GM12878 (cell line): ENCODE results near the gene KIF1C. TPM values are rescaled to one million over a fixed set of nuclear protein-coding genes. Genes with fewer than 3 reads are reported as not detected.

ENCODE experiments used
- EGR1 ChIP-seq, 2 experiments: IDR thresholded peaks; 1 replicate in 1 of 2; 2 replicates in 1 of 2; pipeline ENCODE4 v1.6.1; 2011 to 2012; ENCODE audit warnings: low read depth in 2 of 2, low read length in 2 of 2, borderline replicate concordance in 1 of 2, mild to moderate bottlenecking in 1 of 2, moderate library complexity in 1 of 2
- EZH2 ChIP-seq: IDR thresholded peaks from 2 replicates; pipeline ENCODE4 v1.6.1; 2012; ENCODE audit warnings: low read depth, mild to moderate bottlenecking, control low read depth, inconsistent platforms, low read length, borderline replicate concordance; ENCODE audit not compliant: control insufficient read depth
- JUNB ChIP-seq: IDR thresholded peaks from 2 replicates; pipeline ENCODE4 v1.6.1; 2016; ENCODE audit warnings: antibody characterized with exemption, mild to moderate bottlenecking
- NBN ChIP-seq: fragments of 450-650 bp; IDR thresholded peaks from 2 replicates; pipeline ENCODE4 v1.6.1; 2016
- NR2C1 ChIP-seq: fragments of 450-650 bp; IDR thresholded peaks from 2 replicates; pipeline ENCODE4 v1.6.1; 2017; ENCODE audit warnings: antibody characterized with exemption, mild to moderate bottlenecking, moderate library complexity
- NR2C2 ChIP-seq: IDR thresholded peaks from 2 replicates; pipeline ENCODE4 v1.6.1; 2011; ENCODE audit warnings: borderline replicate concordance, low read depth; ENCODE audit not compliant: control insufficient read depth, insufficient read length
- POLR2AphosphoS2 ChIP-seq: IDR thresholded peaks from 2 replicates; pipeline ENCODE4 v1.6.1; 2011; ENCODE audit warnings: low read depth, mild to moderate bottlenecking, low read length, improper control_type of control experiment, moderate library complexity
- RAD21 ChIP-seq: IDR thresholded peaks from 2 replicates; pipeline ENCODE4 v1.6.1; 2011; ENCODE audit warnings: mild to moderate bottlenecking, low read depth, low read length, moderate library complexity; ENCODE audit not compliant: insufficient read depth
- RCOR1 ChIP-seq: conservative IDR thresholded peaks from 2 replicates; pipeline ENCODE4 v1.6.1; 2012; ENCODE audit warnings: low read depth, low read length, improper control_type of control experiment
- RUNX3 ChIP-seq: IDR thresholded peaks from 2 replicates; pipeline ENCODE4 v1.6.1; 2012; ENCODE audit warnings: low read length, inconsistent platforms
- SP1 ChIP-seq: IDR thresholded peaks from one replicate; pipeline ENCODE4 v1.6.1; 2011; ENCODE audit warnings: low read depth, low read length
- SRF ChIP-seq, 2 experiments: IDR thresholded peaks; 2 replicates each; pipeline ENCODE4 v1.6.1; 2011; ENCODE audit warnings: low read depth in 2 of 2, low read length in 2 of 2, mild to moderate bottlenecking in 1 of 2, moderate library complexity in 1 of 2
- STAT1 ChIP-seq: fragments of 450-650 bp; conservative IDR thresholded peaks from 2 replicates; pipeline ENCODE4 v1.6.1; 2014; ENCODE audit warnings: antibody characterized with exemption, mild to moderate bottlenecking
- SUPT20H ChIP-seq: IDR thresholded peaks from 2 replicates; pipeline ENCODE4 v1.6.1; 2011; ENCODE audit warnings: low read depth, mild to moderate bottlenecking, low read length, moderate library complexity, borderline replicate concordance; ENCODE audit not compliant: control insufficient read depth
- TCF7 ChIP-seq: IDR thresholded peaks from 2 replicates; pipeline ENCODE4 v1.6.1; 2014; ENCODE audit warnings: antibody characterized with exemption, borderline replicate concordance
- YY1 ChIP-seq: IDR thresholded peaks from 2 replicates; pipeline ENCODE4 v1.6.1; 2011; ENCODE audit warnings: low read depth, mild to moderate bottlenecking, low read length
- ZBED1 ChIP-seq: IDR thresholded peaks from 2 replicates; pipeline ENCODE4 v1.6.1; 2016; ENCODE audit warnings: borderline replicate concordance
- polyA plus RNA-seq, 11 experiments: library from polyadenylated mRNA; depleted of rRNA in 4 of 11; unstranded in 6 of 11; stranded (reverse) in 5 of 11; fragments of >200 nt; fragmentation: Nextera tagmentation in 4 of 11; fragmentation: Illumina TruSeq in 1 of 11; extraction: Ambion mirVana in 4 of 11; extraction: Trizol in 1 of 11; gene quantifications; 1 replicate in 1 of 11; 2 replicates in 10 of 11; pipeline versions ENCODE4 v1.2.1 to v1.2.3, GENCODE V29; 2011 to 2016; ENCODE audit warnings: inconsistent platforms in 2 of 11, missing spikeins in 2 of 11, low read depth in 1 of 11
- total RNA-seq, 4 experiments: library from RNA; depleted of rRNA in 3 of 4; stranded (reverse); fragments of >200 nt in 3 of 4; fragmentation: Illumina TruSeq in 1 of 4; extraction: Trizol in 1 of 4; gene quantifications; 2 replicates each; pipeline versions ENCODE4 v1.2.1 to v1.2.3, GENCODE V29; 2013 to 2021
- TF ChIP-seq, protein P1 (sequence below): fragments of 450-650 bp; IDR thresholded peaks from 2 replicates; pipeline ENCODE4 v1.6.1; 2014; ENCODE audit warnings: mild to moderate bottlenecking
- TF ChIP-seq, protein P2 (sequence below): fragments of 450-650 bp; conservative IDR thresholded peaks from 2 replicates; pipeline ENCODE4 v1.6.1; 2017; ENCODE audit warnings: mild to moderate bottlenecking, moderate library complexity
- TF ChIP-seq, protein P3 (sequence below): IDR thresholded peaks from 2 replicates; pipeline ENCODE4 v1.6.1; 2011; ENCODE audit warnings: low read depth, low read length, improper control_type of control experiment, borderline replicate concordance
- TF ChIP-seq, protein P4 (sequence below): fragments of 450-650 bp; IDR thresholded peaks from 2 replicates; pipeline ENCODE4 v1.6.1; 2016; ENCODE audit warnings: mild to moderate bottlenecking
- TF ChIP-seq, protein P5 (sequence below): IDR thresholded peaks from 2 replicates; pipeline ENCODE4 v1.6.1; 2012; ENCODE audit warnings: low read depth, low read length, improper control_type of control experiment
- TF ChIP-seq, protein P6 (sequence below): IDR thresholded peaks from 2 replicates; pipeline ENCODE4 v1.6.1; 2012; ENCODE audit warnings: low read depth, low read length, improper control_type of control experiment

The KIF1C gene
- total and polyA plus RNA-seq, 10 of the 15 experiments (the other 5 are each of a cell fraction or from before 2014, with no cell fraction given) = 1.4 to 65.9 (median 21.1) TPM

DNA sequence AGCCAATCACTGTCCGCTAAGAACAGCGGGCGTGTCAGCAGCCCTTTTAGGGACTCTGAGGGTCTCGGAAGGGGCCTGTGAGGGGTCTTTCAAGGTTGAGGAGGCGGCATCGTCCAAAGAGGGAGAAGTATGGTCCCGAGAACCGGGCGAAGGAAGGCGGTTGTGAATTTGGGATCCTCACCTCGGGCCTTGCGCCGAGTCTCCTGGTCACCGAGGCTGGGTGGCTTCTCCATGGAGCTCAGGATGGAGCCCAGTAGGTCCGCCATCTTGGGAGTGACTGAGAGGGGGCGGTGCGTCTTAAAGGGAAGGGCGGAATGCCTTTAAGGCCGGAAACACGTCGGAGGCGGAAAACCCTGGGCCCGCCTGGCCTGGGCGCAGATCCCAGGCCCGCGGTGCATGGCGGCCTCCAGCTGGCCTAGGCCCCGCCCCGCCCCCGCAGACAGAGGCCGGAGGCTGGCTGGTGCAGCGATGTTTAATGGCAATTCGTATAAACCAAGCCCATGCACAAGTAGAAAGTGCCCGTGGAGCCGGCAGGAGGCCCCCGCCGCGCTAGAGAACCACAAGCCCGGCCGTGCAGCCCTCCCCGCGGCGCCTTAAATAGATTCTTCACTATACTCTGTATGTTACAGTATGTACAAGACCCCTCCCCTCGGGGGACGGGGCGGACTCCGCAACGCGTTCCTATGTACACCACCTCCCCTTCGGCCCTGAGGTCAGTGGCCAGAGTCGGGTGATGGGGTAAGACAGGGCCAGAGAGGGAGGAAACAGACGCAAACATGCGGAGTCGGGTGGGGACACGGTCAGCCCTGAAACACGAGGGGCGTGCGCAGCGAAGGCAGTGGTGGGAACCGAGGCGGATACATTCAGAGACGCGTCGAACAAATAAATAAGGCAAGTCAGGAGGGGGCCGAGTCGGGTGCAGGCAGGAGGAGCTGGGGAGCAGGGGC is 29.9 kb upstream of the KIF1C start, which contains the start of gene SPAG7 (continued):
- no peak for TF ChIP-seq SUPT20H
- peak; percentile 51; the same call in 1 of the 2 replicates for TF ChIP-seq NBN
- TF ChIP-seq NR2C1 = peak; percentile 52
- peak; percentile 22 for TF ChIP-seq RUNX3
- TF ChIP-seq, protein P1, sequence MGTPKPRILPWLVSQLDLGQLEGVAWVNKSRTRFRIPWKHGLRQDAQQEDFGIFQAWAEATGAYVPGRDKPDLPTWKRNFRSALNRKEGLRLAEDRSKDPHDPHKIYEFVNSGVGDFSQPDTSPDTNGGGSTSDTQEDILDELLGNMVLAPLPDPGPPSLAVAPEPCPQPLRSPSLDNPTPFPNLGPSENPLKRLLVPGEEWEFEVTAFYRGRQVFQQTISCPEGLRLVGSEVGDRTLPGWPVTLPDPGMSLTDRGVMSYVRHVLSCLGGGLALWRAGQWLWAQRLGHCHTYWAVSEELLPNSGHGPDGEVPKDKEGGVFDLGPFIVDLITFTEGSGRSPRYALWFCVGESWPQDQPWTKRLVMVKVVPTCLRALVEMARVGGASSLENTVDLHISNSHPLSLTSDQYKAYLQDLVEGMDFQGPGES = no peak
- TF ChIP-seq, protein P2, sequence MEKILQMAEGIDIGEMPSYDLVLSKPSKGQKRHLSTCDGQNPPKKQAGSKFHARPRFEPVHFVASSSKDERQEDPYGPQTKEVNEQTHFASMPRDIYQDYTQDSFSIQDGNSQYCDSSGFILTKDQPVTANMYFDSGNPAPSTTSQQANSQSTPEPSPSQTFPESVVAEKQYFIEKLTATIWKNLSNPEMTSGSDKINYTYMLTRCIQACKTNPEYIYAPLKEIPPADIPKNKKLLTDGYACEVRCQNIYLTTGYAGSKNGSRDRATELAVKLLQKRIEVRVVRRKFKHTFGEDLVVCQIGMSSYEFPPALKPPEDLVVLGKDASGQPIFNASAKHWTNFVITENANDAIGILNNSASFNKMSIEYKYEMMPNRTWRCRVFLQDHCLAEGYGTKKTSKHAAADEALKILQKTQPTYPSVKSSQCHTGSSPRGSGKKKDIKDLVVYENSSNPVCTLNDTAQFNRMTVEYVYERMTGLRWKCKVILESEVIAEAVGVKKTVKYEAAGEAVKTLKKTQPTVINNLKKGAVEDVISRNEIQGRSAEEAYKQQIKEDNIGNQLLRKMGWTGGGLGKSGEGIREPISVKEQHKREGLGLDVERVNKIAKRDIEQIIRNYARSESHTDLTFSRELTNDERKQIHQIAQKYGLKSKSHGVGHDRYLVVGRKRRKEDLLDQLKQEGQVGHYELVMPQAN = peak; percentile 90
- TF ChIP-seq EZH2 = no peak
- TF ChIP-seq, protein P3, sequence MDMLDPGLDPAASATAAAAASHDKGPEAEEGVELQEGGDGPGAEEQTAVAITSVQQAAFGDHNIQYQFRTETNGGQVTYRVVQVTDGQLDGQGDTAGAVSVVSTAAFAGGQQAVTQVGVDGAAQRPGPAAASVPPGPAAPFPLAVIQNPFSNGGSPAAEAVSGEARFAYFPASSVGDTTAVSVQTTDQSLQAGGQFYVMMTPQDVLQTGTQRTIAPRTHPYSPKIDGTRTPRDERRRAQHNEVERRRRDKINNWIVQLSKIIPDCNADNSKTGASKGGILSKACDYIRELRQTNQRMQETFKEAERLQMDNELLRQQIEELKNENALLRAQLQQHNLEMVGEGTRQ = no peak
- TF ChIP-seq SRF (IDR thresholded peaks at IDR 0.05; ENCODE audit: low read depth in 2 of 2, low read length in 2 of 2) = peak; percentile 66 to 95
- TF ChIP-seq, protein P4, sequence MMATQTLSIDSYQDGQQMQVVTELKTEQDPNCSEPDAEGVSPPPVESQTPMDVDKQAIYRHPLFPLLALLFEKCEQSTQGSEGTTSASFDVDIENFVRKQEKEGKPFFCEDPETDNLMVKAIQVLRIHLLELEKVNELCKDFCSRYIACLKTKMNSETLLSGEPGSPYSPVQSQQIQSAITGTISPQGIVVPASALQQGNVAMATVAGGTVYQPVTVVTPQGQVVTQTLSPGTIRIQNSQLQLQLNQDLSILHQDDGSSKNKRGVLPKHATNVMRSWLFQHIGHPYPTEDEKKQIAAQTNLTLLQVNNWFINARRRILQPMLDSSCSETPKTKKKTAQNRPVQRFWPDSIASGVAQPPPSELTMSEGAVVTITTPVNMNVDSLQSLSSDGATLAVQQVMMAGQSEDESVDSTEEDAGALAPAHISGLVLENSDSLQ = no peak
- peak; percentile 39; the same call in 1 of the 2 replicates for TF ChIP-seq RAD21
- TF ChIP-seq, protein P5, sequence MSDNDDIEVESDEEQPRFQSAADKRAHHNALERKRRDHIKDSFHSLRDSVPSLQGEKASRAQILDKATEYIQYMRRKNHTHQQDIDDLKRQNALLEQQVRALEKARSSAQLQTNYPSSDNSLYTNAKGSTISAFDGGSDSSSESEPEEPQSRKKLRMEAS = no peak; the same call in none of the 2 replicates
- TF ChIP-seq TCF7 = no peak
- TF ChIP-seq YY1 = peak; percentile 99
- TF ChIP-seq RCOR1 = peak; percentile 19; the same call in 1 of the 2 replicates
- TF ChIP-seq POLR2AphosphoS2 = 0 out of 2 replicates have a peak, but pooled peaks have one; percentile 87
- TF ChIP-seq, protein P6, sequence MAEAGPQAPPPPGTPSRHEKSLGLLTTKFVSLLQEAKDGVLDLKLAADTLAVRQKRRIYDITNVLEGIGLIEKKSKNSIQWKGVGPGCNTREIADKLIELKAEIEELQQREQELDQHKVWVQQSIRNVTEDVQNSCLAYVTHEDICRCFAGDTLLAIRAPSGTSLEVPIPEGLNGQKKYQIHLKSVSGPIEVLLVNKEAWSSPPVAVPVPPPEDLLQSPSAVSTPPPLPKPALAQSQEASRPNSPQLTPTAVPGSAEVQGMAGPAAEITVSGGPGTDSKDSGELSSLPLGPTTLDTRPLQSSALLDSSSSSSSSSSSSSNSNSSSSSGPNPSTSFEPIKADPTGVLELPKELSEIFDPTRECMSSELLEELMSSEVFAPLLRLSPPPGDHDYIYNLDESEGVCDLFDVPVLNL = no peak
- TF ChIP-seq NR2C2 = no peak
- TF ChIP-seq SP1 = no peak
- peak; percentile 10 to 92 for TF ChIP-seq EGR1 (IDR thresholded peaks at IDR 0.05; ENCODE audit: borderline replicate concordance in 1 of 2, low read depth in 2 of 2, low read length in 2 of 2)
- peak; percentile 78; the same call in 1 of the 2 replicates for TF ChIP-seq ZBED1
- TF ChIP-seq STAT1 = no peak
- no peak for TF ChIP-seq JUNB
